ENCODE measurements around the gene DNMBP. TPM values are rescaled to one million over a fixed set of nuclear protein-coding genes. Genes with fewer than 3 reads are reported as not detected.

Gene DNMBP
- total RNA-seq, 1 experiment from 2014 or later, result 39.3 TPM

DNA sequence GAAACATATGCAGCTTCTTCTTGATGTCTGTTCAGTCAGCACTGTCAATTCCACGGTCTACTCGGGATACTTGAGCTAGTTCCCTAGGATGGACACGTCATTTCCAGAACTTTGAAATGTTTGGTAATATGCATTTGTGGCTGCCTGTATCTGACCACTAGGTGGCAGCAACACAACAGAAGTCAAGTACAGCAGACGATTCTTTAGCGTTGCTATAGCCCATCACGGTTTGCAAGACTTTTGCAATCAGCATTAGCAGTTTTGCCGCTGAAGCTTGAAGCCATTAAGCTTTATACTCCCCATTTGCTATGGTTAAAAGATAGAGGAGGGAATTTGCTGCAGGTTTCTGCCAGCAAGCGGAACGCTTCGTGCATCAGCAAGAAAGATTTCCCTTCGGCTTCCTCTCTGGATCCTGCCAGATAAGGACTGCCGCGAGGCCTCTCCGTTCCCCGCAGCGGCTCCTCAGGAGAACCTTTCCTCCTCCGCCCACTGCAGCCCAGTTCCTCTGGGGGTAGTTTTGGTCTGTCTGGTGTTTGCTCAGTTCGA is 163.8 kb downstream of the DNMBP start:
- Histone ChIP-seq H3K9me3 (ENCODE audit: control insufficient read depth, insufficient read depth, low read depth, low read length) (no peaks in the 10 kb centered on the region), H3K36me3 (ENCODE audit: control insufficient read depth, insufficient read depth, low read length) (no peaks in the 10 kb centered on the region), H3K4me1 (ENCODE audit: control insufficient read depth, insufficient read depth, low read length) (peaks cover 19% of the 10 kb centered on the region), H3K4me3 (ENCODE audit: low read depth in 2 of 2, low read length in 2 of 2) (peak overlapping the region in 1 of 2 experiments; percentile 8; a peak in 1 of 4 replicates), H3K27ac (ENCODE audit: low read length) (peak overlapping the region; percentile 70), H3K27me3 (ENCODE audit: control insufficient read depth, insufficient read depth, low read length) (no peaks in the 10 kb centered on the region)
- CTCF ChIA-PET, result interaction anchor here (0.6 to 1.9 kb wide), 18 partner anchors 10 to 283 kb away, joined by 3 to 19 read pairs (median 4); no protein-coding TSS in a partner anchor
- intact Hi-C loops (cut with micrococcal nuclease; ENCODE audit: unreplicated experiment), result loop anchor here (5.0 to 10.0 kb wide), 3 partner anchors 121 to 339 kb away; partner anchors contain the start of gene ERLIN1
- in situ Hi-C loops (cut with HindIII; ENCODE audit: low pct_unique_long_range_greater_than_20kb, low sequenced_read_pairs), result no loop called here
- BruUV-seq (replicated peaks), result no TSS peak
- ATAC-seq, result peak; percentile 94
- POLR2A ChIA-PET, result interaction anchor here (0.6 kb wide), 4 partner anchors 113 to 350 kb away, joined by 3 to 9 read pairs (median 4); no protein-coding TSS in a partner anchor
- peak; percentile 89 for DNase-seq (ENCODE audit: low read depth, low spot score)
- TF ChIP-seq, protein P1, sequence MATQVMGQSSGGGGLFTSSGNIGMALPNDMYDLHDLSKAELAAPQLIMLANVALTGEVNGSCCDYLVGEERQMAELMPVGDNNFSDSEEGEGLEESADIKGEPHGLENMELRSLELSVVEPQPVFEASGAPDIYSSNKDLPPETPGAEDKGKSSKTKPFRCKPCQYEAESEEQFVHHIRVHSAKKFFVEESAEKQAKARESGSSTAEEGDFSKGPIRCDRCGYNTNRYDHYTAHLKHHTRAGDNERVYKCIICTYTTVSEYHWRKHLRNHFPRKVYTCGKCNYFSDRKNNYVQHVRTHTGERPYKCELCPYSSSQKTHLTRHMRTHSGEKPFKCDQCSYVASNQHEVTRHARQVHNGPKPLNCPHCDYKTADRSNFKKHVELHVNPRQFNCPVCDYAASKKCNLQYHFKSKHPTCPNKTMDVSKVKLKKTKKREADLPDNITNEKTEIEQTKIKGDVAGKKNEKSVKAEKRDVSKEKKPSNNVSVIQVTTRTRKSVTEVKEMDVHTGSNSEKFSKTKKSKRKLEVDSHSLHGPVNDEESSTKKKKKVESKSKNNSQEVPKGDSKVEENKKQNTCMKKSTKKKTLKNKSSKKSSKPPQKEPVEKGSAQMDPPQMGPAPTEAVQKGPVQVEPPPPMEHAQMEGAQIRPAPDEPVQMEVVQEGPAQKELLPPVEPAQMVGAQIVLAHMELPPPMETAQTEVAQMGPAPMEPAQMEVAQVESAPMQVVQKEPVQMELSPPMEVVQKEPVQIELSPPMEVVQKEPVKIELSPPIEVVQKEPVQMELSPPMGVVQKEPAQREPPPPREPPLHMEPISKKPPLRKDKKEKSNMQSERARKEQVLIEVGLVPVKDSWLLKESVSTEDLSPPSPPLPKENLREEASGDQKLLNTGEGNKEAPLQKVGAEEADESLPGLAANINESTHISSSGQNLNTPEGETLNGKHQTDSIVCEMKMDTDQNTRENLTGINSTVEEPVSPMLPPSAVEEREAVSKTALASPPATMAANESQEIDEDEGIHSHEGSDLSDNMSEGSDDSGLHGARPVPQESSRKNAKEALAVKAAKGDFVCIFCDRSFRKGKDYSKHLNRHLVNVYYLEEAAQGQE (IDR thresholded peaks at IDR 0.05; ENCODE audit: insufficient read depth in 1 of 2, low read depth in 2 of 2, low read length in 1 of 2), result no peak
- TF ChIP-seq, protein P2, sequence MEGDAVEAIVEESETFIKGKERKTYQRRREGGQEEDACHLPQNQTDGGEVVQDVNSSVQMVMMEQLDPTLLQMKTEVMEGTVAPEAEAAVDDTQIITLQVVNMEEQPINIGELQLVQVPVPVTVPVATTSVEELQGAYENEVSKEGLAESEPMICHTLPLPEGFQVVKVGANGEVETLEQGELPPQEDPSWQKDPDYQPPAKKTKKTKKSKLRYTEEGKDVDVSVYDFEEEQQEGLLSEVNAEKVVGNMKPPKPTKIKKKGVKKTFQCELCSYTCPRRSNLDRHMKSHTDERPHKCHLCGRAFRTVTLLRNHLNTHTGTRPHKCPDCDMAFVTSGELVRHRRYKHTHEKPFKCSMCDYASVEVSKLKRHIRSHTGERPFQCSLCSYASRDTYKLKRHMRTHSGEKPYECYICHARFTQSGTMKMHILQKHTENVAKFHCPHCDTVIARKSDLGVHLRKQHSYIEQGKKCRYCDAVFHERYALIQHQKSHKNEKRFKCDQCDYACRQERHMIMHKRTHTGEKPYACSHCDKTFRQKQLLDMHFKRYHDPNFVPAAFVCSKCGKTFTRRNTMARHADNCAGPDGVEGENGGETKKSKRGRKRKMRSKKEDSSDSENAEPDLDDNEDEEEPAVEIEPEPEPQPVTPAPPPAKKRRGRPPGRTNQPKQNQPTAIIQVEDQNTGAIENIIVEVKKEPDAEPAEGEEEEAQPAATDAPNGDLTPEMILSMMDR (IDR thresholded peaks at IDR 0.05), result peak; percentile 94

DNA sequence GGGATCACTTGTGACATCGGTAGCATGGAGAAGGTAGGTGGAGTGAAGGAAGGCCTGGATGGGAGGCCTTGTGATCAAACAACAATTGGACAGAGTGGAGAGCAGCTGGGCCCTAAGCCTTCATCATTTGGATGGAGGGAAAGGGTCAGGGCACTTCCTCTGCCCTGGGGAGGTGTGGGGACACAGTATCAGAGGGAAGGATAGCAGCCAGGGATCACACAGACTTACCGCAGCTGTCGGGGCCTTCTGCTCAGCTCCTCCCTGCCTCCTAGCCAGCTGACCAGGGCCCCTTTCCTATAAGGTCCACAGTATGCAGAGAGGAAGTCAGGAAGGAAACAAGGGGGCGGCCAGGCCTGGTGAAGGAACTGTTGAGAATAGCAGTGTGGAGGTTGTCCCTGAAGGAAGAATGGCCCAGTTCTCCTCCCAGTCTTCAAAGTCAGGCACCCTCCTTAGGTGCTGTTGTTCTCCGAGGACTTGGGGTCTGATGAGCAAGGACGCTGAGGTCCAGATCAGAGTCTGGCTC is 165.3 kb downstream of the DNMBP start:
- intact Hi-C loops (cut with micrococcal nuclease; ENCODE audit: unreplicated experiment) (loop anchor here (10.0 kb wide), 1 partner anchor 340 kb away; the partner anchor contains the start of gene ERLIN1), in situ Hi-C loops (cut with HindIII; ENCODE audit: low pct_unique_long_range_greater_than_20kb, low sequenced_read_pairs) (no loop called here)
- Histone ChIP-seq H3K4me1 (ENCODE audit: control insufficient read depth, insufficient read depth, low read length) (peaks cover 19% of the 10 kb centered on the region), H3K4me3 (ENCODE audit: low read depth in 2 of 2, low read length in 2 of 2) (no peak overlapping the region), H3K36me3 (ENCODE audit: control insufficient read depth, insufficient read depth, low read length) (no peaks in the 10 kb centered on the region), H3K27me3 (ENCODE audit: control insufficient read depth, insufficient read depth, low read length) (no peaks in the 10 kb centered on the region), H3K27ac (ENCODE audit: low read length) (peak overlapping the region; percentile 49; the same call in 1 of the 2 replicates), H3K9me3 (ENCODE audit: control insufficient read depth, insufficient read depth, low read depth, low read length) (no peaks in the 10 kb centered on the region)
- ChIA-PET POLR2A (no interaction called here), CTCF (interaction anchor here (1.2 kb wide), 1 partner anchor 38 kb away, joined by 3 read pairs; no protein-coding TSS in a partner anchor)
- BruUV-seq (replicated peaks), result no TSS peak
- no peak for ATAC-seq
- DNase-seq (ENCODE audit: low read depth, low spot score), result no peak
- TF ChIP-seq, protein P2 (IDR thresholded peaks at IDR 0.05), result no peak
- TF ChIP-seq, protein P1 (IDR thresholded peaks at IDR 0.05; ENCODE audit: insufficient read depth in 1 of 2, low read depth in 2 of 2, low read length in 1 of 2), result no peak
- no peak for TF ChIP-seq POLR2AphosphoS5 (IDR thresholded peaks at IDR 0.05; ENCODE audit: low read depth, low read length)

All from Panc1 (cell line).